ENCODE measurements around the gene DISC1.

GRCh38 chr1:231611111-231611510, 15.5 kb upstream of the DISC1 start:
- TF ChIP-seq CTCF (conservative IDR thresholded peaks at IDR 0.05 in 1 of 2, IDR thresholded peaks at IDR 0.05 in 1 of 2; ENCODE audit: extremely low read depth in 1 of 2, insufficient read depth in 1 of 2, low read depth in 1 of 2, low read length in 2 of 2) (no peak), EZH2 (IDR thresholded peaks at IDR 0.05; ENCODE audit: borderline replicate concordance, low read length) (no peak)
